ENCODE results near the gene GCK. TPM values are rescaled to one million over a fixed set of nuclear protein-coding genes. Genes with fewer than 3 reads are reported as not detected.

Gene GCK
- total and polyA plus RNA-seq, 7 donors = 0.27 to 1.8 (median 0.60) TPM; not detected in 2

DNA sequence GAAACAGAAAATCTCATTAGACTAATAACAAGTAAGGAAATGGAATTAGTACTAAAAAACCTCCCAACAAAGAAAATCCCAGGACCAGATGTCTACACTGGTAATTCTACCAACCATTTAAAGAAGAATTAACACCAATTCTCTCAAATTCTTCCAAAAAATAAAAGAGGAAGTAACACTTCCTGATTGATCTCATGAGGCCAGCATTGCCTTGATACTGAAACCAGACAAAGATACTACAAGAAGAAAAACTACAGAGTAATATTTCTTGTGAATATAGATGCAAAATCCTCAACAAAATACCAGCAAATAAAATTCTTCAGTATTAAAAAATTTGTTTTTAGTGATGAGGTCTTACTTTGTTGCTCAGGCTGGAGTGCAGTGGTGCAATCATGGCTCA, 21.3 kb downstream of the GCK start:
- TF ChIP-seq, protein P1, sequence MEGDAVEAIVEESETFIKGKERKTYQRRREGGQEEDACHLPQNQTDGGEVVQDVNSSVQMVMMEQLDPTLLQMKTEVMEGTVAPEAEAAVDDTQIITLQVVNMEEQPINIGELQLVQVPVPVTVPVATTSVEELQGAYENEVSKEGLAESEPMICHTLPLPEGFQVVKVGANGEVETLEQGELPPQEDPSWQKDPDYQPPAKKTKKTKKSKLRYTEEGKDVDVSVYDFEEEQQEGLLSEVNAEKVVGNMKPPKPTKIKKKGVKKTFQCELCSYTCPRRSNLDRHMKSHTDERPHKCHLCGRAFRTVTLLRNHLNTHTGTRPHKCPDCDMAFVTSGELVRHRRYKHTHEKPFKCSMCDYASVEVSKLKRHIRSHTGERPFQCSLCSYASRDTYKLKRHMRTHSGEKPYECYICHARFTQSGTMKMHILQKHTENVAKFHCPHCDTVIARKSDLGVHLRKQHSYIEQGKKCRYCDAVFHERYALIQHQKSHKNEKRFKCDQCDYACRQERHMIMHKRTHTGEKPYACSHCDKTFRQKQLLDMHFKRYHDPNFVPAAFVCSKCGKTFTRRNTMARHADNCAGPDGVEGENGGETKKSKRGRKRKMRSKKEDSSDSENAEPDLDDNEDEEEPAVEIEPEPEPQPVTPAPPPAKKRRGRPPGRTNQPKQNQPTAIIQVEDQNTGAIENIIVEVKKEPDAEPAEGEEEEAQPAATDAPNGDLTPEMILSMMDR (IDR thresholded peaks at IDR 0.05) = no peak
- TF ChIP-seq EP300 (IDR thresholded peaks at IDR 0.05) = no peak
- TF ChIP-seq POLR2AphosphoS5 (IDR thresholded peaks at IDR 0.05) = no peak
- no peak for TF ChIP-seq POLR2A (IDR thresholded peaks at IDR 0.05)
- H3K27ac ChIP-seq = no peak overlapping the region
- H3K9me3 ChIP-seq = no peaks in the 10 kb centered on the region
- no peaks in the 10 kb centered on the region for H3K27me3 ChIP-seq
- DNase-seq = no peak
- H3K4me1 ChIP-seq = no peaks in the 10 kb centered on the region
- no peak overlapping the region for H3K4me3 ChIP-seq
- H3K36me3 ChIP-seq = no peaks in the 10 kb centered on the region
- intact Hi-C loops (cut with DNase I) = no loop called here

- intact Hi-C loops (cut with DNase I) = no loop called here
- Histone ChIP-seq H3K27ac (no peak overlapping the region), H3K4me3 (no peak overlapping the region), H3K36me3 (no peaks in the 10 kb centered on the region), H3K9me3 (no peaks in the 10 kb centered on the region), H3K27me3 (no peaks in the 10 kb centered on the region), H3K4me1 (no peaks in the 10 kb centered on the region)
- DNase-seq = no peak
- TF ChIP-seq EP300 (IDR thresholded peaks at IDR 0.05) (no peak), POLR2A (IDR thresholded peaks at IDR 0.05) (no peak), POLR2AphosphoS5 (IDR thresholded peaks at IDR 0.05) (no peak)
- TF ChIP-seq, protein P1 (IDR thresholded peaks at IDR 0.05) = no peak
- 48 to 62% methylated on average over 1 of the region's 1 CpG for WGBS, 2 donors
Observed at GRCh38 chr7:44163591-44163990, 25.6 kb downstream of the GCK start.

DNA sequence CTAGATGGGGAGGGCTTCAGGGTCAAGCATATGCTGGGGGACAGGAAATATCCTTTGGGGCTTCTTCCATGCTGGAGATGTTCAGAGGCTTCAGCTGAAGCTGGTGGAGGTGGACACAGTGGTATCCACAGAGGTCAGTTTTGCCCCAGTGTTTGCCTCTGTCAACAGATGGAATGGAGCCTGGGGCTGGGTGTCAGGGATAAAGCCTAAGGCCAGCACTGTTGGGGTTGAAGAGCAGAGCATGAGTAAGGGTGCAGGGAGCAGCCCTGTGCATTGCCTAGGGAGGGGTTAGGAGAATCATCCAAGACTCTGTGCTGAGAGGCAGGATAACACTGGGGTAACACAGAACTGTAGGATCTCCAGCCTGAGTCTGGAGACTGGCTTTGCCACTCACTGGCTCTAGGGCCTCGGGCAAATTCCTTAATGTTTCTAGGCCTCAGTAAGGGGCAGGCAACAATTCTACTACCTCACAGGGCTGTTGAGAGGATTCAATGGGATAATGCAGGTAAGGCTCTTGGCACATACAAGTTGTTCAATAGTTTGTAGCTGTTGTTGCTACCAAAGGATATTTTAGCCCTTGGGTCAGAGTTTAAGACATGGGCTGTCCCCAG, 26.3 kb downstream of the GCK start:
- Histone ChIP-seq H3K4me3 (no peak overlapping the region), H3K36me3 (no peaks in the 10 kb centered on the region), H3K9me3 (no peaks in the 10 kb centered on the region), H3K27ac (no peak overlapping the region), H3K27me3 (no peaks in the 10 kb centered on the region), H3K4me1 (no peaks in the 10 kb centered on the region)
- DNase-seq = no peak
- 76 to 82% methylated on average over 1 of the region's 1 CpG for WGBS, 2 donors
- TF ChIP-seq EP300 (IDR thresholded peaks at IDR 0.05) = no peak
- TF ChIP-seq, protein P1 (IDR thresholded peaks at IDR 0.05) = no peak
- TF ChIP-seq POLR2A (IDR thresholded peaks at IDR 0.05) = no peak
- no peak for TF ChIP-seq POLR2AphosphoS5 (IDR thresholded peaks at IDR 0.05)
- intact Hi-C loops (cut with DNase I) = no loop called here

- Histone ChIP-seq H3K27ac (no peak overlapping the region), H3K9me3 (no peaks in the 10 kb centered on the region), H3K36me3 (no peaks in the 10 kb centered on the region), H3K4me3 (no peak overlapping the region), H3K27me3 (no peaks in the 10 kb centered on the region), H3K4me1 (no peaks in the 10 kb centered on the region)
- no peak for TF ChIP-seq EP300 (IDR thresholded peaks at IDR 0.05)
- TF ChIP-seq POLR2AphosphoS5 (IDR thresholded peaks at IDR 0.05) = no peak
- TF ChIP-seq POLR2A (IDR thresholded peaks at IDR 0.05) = no peak
- TF ChIP-seq, protein P1 (IDR thresholded peaks at IDR 0.05) = no peak
- no peak for DNase-seq
- intact Hi-C loops (cut with DNase I) = no loop called here
- 85 to 87% methylated on average over 4 of the region's 4 CpGs for WGBS, 2 donors
Observed at GRCh38 chr7:44162179-44162578, 27.1 kb downstream of the GCK start.

- Histone ChIP-seq H3K27me3 (no peaks in the 10 kb centered on the region), H3K4me1 (no peaks in the 10 kb centered on the region), H3K9me3 (no peaks in the 10 kb centered on the region), H3K36me3 (no peaks in the 10 kb centered on the region), H3K4me3 (no peak overlapping the region), H3K27ac (no peak overlapping the region)
- WGBS, 2 donors = 96 to 98% methylated on average over 2 of the region's 2 CpGs
- TF ChIP-seq EP300 (IDR thresholded peaks at IDR 0.05) = no peak
- TF ChIP-seq POLR2A (IDR thresholded peaks at IDR 0.05) = no peak
- TF ChIP-seq, protein P1 (IDR thresholded peaks at IDR 0.05) = no peak
- TF ChIP-seq POLR2AphosphoS5 (IDR thresholded peaks at IDR 0.05) = no peak
- intact Hi-C loops (cut with DNase I) = no loop called here
- DNase-seq = no peak
Observed at GRCh38 chr7:44161371-44161770, 27.9 kb downstream of the GCK start.

All from sigmoid colon (tissue), 7 donors.